CD4-positive, alpha-beta T cell (primary cell): ENCODE measurements around the gene ABHD4. TPM values are rescaled to one million over a fixed set of nuclear protein-coding genes. Genes with fewer than 3 reads are reported as not detected.
A peak's percentile ranks its signal among the peaks of the same experiment; 100 is the strongest.

Experiments
- ATAC-seq: fragments of 200-7000 bp; cut with Tn5 transposase; one replicate; pipeline ENCODE4 v1.10.0; 2022; ENCODE audit warnings: mild to moderate bottlenecking; ENCODE audit not compliant: poor library complexity
- CTCF ChIA-PET: fragments of 350-600 bp; sonication (Branson Sonifier 250); formaldehyde crosslinking; loops from one replicate; lab custom pipeline; 2021; ENCODE audit warnings: antibody characterized with exemption, inconsistent platforms; lab: Charles Lee
- POLR2A ChIA-PET: fragments of 350-600 bp; sonication (Branson Sonifier 250); formaldehyde crosslinking; loops from one replicate; lab custom pipeline; 2021; ENCODE audit warnings: antibody characterized with exemption, inconsistent platforms; lab: Charles Lee
- DNase-seq, 14 experiments: peaks; one replicate each; pipeline ENCODE4 v3.0.0-alpha.2; 2013 to 2020; ENCODE audit warnings: mixed read lengths in 2 of 14
- H3K27ac ChIP-seq, 2 donors: one replicate each; pipeline versions ENCODE4 v1.5.1 to v1.7.0; 2013; ENCODE audit warnings: low read length in 2 of 2, low read depth in 1 of 2, mild to moderate bottlenecking in 1 of 2
- H3K27me3 ChIP-seq, 2 experiments: 1 replicate in 1 of 2; 2 replicates in 1 of 2; pipeline versions ENCODE4 v1.6.1 to v1.7.0; 2013; ENCODE audit warnings: low read length in 2 of 2, control low read depth in 1 of 2, mild to moderate bottlenecking in 1 of 2, moderate library complexity in 1 of 2; ENCODE audit not compliant: insufficient read depth in 2 of 2, control insufficient read depth in 1 of 2
- H3K36me3 ChIP-seq: one replicate; pipeline ENCODE4 v1.6.1; 2013; ENCODE audit warnings: low read length, control low read depth; ENCODE audit not compliant: insufficient read depth
- H3K4me1 ChIP-seq: one replicate; pipeline ENCODE4 v1.6.1; 2013; ENCODE audit warnings: low read length, control low read depth; ENCODE audit not compliant: insufficient read depth
- H3K4me3 ChIP-seq: one replicate; pipeline ENCODE4 v1.5.1; 2013; ENCODE audit warnings: mild to moderate bottlenecking, low read length, moderate library complexity
- H3K9me3 ChIP-seq, 2 experiments: 1 replicate in 1 of 2; 2 replicates in 1 of 2; pipeline versions ENCODE4 v1.6.1 to v1.7.0; 2013; ENCODE audit warnings: low read length in 2 of 2, mild to moderate bottlenecking in 2 of 2, control low read depth in 1 of 2, moderate library complexity in 1 of 2; ENCODE audit not compliant: control insufficient read depth in 1 of 2, insufficient read depth in 1 of 2
- H3K27ac Mint-ChIP-seq: one replicate; pipeline ENCODE4 v1.8.0; 2020; ENCODE audit warnings: mixed read lengths
- H3K27me3 Mint-ChIP-seq: one replicate; pipeline ENCODE4 v1.8.0; 2021; ENCODE audit warnings: mixed read lengths
- H3K36me3 Mint-ChIP-seq: one replicate; pipeline ENCODE4 v1.8.0; 2021; ENCODE audit warnings: low read depth, mixed read lengths
- H3K4me1 Mint-ChIP-seq: one replicate; pipeline ENCODE4 v1.8.0; 2021; ENCODE audit warnings: low read depth, mixed read lengths
- H3K4me3 Mint-ChIP-seq: one replicate; pipeline ENCODE4 v1.8.0; 2020; ENCODE audit warnings: mild to moderate bottlenecking, mixed read lengths
- H3K9me3 Mint-ChIP-seq: one replicate; pipeline ENCODE4 v1.8.0; 2020; ENCODE audit warnings: mixed read lengths
- CTCF ChIP-seq: fragments of 200-600 bp; IDR thresholded peaks from one replicate; pipeline ENCODE4 v1.8.0; 2022; ENCODE audit warnings: antibody characterized with exemption, mild to moderate bottlenecking
- intact Hi-C, 2 experiments: fragments of 100-400 bp; cut with DNase I in 1 of 2; cut with micrococcal nuclease in 1 of 2; formaldehyde crosslinking; loops; one replicate each; pipeline versions ENCODE4 v1.15.1 to v1.9.0; 2023 to 2025; cut with DNase I, micrococcal nuclease
- total RNA-seq, 174 experiments: library from RNA in 2 of 174; stranded (reverse) in 2 of 174; gene quantifications; one replicate each; pipeline ENCODE4 v1.2.3 and lab custom pipeline; 2021 to 2026

The ABHD4 gene
- total RNA-seq, 2 experiments from 2014 or later: 7.1 to 8.9 TPM

- Mint-ChIP-seq H3K27me3 (no peaks in the 10 kb centered on the region), H3K36me3 (peaks cover 20% of the 10 kb centered on the region), H3K27ac (no peak overlapping the region), H3K4me3 (no peak overlapping the region), H3K4me1 (peaks cover 28% of the 10 kb centered on the region), H3K9me3 (no peaks in the 10 kb centered on the region)
- peaks cover 27% of the 10 kb centered on the region for H3K4me1 ChIP-seq
- no peak overlapping the region for H3K27ac ChIP-seq
- H3K27me3 ChIP-seq: no peaks in the 10 kb centered on the region
- H3K4me3 ChIP-seq: no peak overlapping the region
- intact Hi-C loops: no loop called here
- no peak for DNase-seq
- POLR2A ChIA-PET: interaction anchor here (0.6 kb wide), 1 partner anchor 860 kb away, joined by 3 read pairs; no protein-coding TSS in a partner anchor
- H3K36me3 ChIP-seq: no peaks in the 10 kb centered on the region
- CTCF ChIA-PET: interaction anchor here (1.2 to 6.7 kb wide), 2 partner anchors 23 to 293 kb away, joined by 3 to 87 read pairs; no protein-coding TSS in a partner anchor
- H3K9me3 ChIP-seq: no peaks in the 10 kb centered on the region
- TF ChIP-seq CTCF: no peak
- ATAC-seq: no peak
These were observed 3.9 kb upstream of the ABHD4 start for GRCh38 chr14:22594156-22594716.

- H3K4me3 Mint-ChIP-seq: peak overlapping the region; percentile 0
- POLR2A ChIA-PET: interaction anchor here (0.6 kb wide), 1 partner anchor 24 kb away, joined by 3 read pairs; no protein-coding TSS in a partner anchor
- intact Hi-C loops: no loop called here
- Histone ChIP-seq H3K27me3 (no peaks in the 10 kb centered on the region), H3K27ac (no peak overlapping the region), H3K4me1 (peaks cover 21% of the 10 kb centered on the region), H3K9me3 (no peaks in the 10 kb centered on the region), H3K4me3 (no peak overlapping the region), H3K36me3 (peaks cover under 1% of the 10 kb centered on the region)
- no peaks in the 10 kb centered on the region for H3K9me3 Mint-ChIP-seq
- peaks cover 14% of the 10 kb centered on the region for H3K36me3 Mint-ChIP-seq
- no peak overlapping the region for H3K27ac Mint-ChIP-seq
- H3K4me1 Mint-ChIP-seq: peaks cover 24% of the 10 kb centered on the region
- CTCF ChIA-PET: interaction anchor here (1.7 to 6.4 kb wide), 2 partner anchors 25 to 257 kb away, joined by 7 to 39 read pairs; no protein-coding TSS in a partner anchor
- no peak for ATAC-seq
- no peak for DNase-seq
- no peaks in the 10 kb centered on the region for H3K27me3 Mint-ChIP-seq
- TF ChIP-seq CTCF: no peak
These were observed 1.7 kb upstream of the ABHD4 start for GRCh38 chr14:22596354-22596879.

- Mint-ChIP-seq H3K27me3 (no peaks in the 10 kb centered on the region), H3K36me3 (peaks cover 21% of the 10 kb centered on the region), H3K9me3 (no peaks in the 10 kb centered on the region), H3K27ac (peak overlapping the region; percentile 77), H3K4me1 (peaks cover 24% of the 10 kb centered on the region), H3K4me3 (peak overlapping the region; percentile 98)
- Histone ChIP-seq H3K27me3 (no peaks in the 10 kb centered on the region), H3K36me3 (peaks cover 9% of the 10 kb centered on the region), H3K27ac (no peak overlapping the region), H3K4me1 (peaks cover 21% of the 10 kb centered on the region), H3K4me3 (peak overlapping the region; percentile 75), H3K9me3 (no peaks in the 10 kb centered on the region)
- ATAC-seq (no peak), DNase-seq (no peak)
- CTCF ChIA-PET: interaction anchor here (0.7 to 6.4 kb wide), 5 partner anchors 8 to 256 kb away, joined by 3 to 39 read pairs (median 7); partner anchors contain the start of gene DAD1
- intact Hi-C loops: no loop called here
- POLR2A ChIA-PET: interaction anchor here (0.6 to 5.6 kb wide), 7 partner anchors 8 to 169 kb away, joined by 3 to 82 read pairs (median 6); partner anchors contain the start of genes DAD1 and OXA1L
- TF ChIP-seq CTCF: no peak
These were observed 835 bp upstream of the ABHD4 start for GRCh38 chr14:22597265-22597664.
